RWPE2 (cell line): ENCODE results near the gene RAP1GAP2.

Experiments
- ATAC-seq: fragments of 200-7000 bp; cut with Tn5 transposase; 3 replicates; pipeline ENCODE4 v1.9.1; 2021; ENCODE audit warnings: low read depth
- DNase-seq: peaks from one replicate; pipeline ENCODE4 v3.0.0-alpha.2; 2020; ENCODE audit warnings: low spot score
- H3K27ac ChIP-seq: fragments of 450-650 bp; 2 replicates; pipeline ENCODE4 v1.5.1; 2017; ENCODE audit warnings: mild to moderate bottlenecking; ENCODE audit not compliant: poor library complexity, severe bottlenecking
- H3K27me3 ChIP-seq: fragments of 250-450 bp; sonication (Bioruptor Pico); 2 replicates; pipeline ENCODE4 v1.5.1; 2021; ENCODE audit warnings: mild to moderate bottlenecking, moderate library complexity; ENCODE audit not compliant: insufficient read depth, poor library complexity, severe bottlenecking
- H3K36me3 ChIP-seq: fragments of 250-450 bp; sonication (Bioruptor Pico); 2 replicates; pipeline ENCODE4 v1.5.1; 2020; ENCODE audit warnings: low read depth, mild to moderate bottlenecking, moderate library complexity
- H3K4me1 ChIP-seq: fragments of 250-450 bp; sonication (Bioruptor Pico); 2 replicates; pipeline ENCODE4 v1.5.1; 2021; ENCODE audit warnings: mild to moderate bottlenecking, moderate library complexity; ENCODE audit not compliant: insufficient read depth, poor library complexity, severe bottlenecking
- H3K4me3 ChIP-seq: fragments of 250-450 bp; sonication (Bioruptor Pico); 2 replicates; pipeline ENCODE4 v1.5.1; 2021; ENCODE audit warnings: mild to moderate bottlenecking, moderate library complexity; ENCODE audit not compliant: severe bottlenecking
- H3K9me3 ChIP-seq: fragments of 250-450 bp; sonication (Bioruptor Pico); 2 replicates; pipeline ENCODE4 v1.5.1; 2021; ENCODE audit warnings: mild to moderate bottlenecking, moderate library complexity; ENCODE audit not compliant: severe bottlenecking
- TF ChIP-seq, protein P1 (sequence below): fragments of 450-650 bp; IDR thresholded peaks from one replicate; pipeline ENCODE4 v1.5.1; 2017; ENCODE audit warnings: mild to moderate bottlenecking, moderate library complexity; ENCODE audit not compliant: poor library complexity, severe bottlenecking

Gene RAP1GAP2

GRCh38 chr17:2978116-2978515 is 181.9 kb downstream of the RAP1GAP2 start:
- Histone ChIP-seq H3K9me3 (no peaks in the 10 kb centered on the region), H3K4me1 (no peaks in the 10 kb centered on the region), H3K27me3 (no peaks in the 10 kb centered on the region), H3K36me3 (peaks cover 53% of the 10 kb centered on the region), H3K4me3 (no peak overlapping the region), H3K27ac (no peak overlapping the region)
- DNase-seq (no peak), ATAC-seq (no peak)
- TF ChIP-seq, protein P1, sequence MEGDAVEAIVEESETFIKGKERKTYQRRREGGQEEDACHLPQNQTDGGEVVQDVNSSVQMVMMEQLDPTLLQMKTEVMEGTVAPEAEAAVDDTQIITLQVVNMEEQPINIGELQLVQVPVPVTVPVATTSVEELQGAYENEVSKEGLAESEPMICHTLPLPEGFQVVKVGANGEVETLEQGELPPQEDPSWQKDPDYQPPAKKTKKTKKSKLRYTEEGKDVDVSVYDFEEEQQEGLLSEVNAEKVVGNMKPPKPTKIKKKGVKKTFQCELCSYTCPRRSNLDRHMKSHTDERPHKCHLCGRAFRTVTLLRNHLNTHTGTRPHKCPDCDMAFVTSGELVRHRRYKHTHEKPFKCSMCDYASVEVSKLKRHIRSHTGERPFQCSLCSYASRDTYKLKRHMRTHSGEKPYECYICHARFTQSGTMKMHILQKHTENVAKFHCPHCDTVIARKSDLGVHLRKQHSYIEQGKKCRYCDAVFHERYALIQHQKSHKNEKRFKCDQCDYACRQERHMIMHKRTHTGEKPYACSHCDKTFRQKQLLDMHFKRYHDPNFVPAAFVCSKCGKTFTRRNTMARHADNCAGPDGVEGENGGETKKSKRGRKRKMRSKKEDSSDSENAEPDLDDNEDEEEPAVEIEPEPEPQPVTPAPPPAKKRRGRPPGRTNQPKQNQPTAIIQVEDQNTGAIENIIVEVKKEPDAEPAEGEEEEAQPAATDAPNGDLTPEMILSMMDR: no peak

DNA sequence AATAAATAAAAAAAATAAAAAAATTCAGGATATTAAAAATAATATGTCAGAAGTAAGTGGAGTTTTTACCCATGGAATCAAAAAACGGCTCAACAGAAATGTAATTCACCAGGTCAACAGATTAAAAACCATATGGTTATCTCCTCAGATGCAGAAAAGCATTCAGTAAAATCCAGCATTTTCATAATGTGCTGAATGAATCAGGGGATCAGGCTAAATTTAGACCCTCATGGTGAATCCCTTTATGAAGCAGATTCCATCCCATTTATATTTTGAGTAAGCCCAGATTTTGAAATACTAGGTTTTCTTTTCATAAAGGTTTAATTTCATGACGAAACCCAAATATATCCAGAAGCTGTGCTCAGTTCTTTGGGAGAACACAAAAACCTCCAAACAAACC is 182.8 kb downstream of the RAP1GAP2 start:
- DNase-seq: no peak
- Histone ChIP-seq H3K4me3 (no peak overlapping the region), H3K4me1 (no peaks in the 10 kb centered on the region), H3K27ac (no peak overlapping the region), H3K27me3 (no peaks in the 10 kb centered on the region), H3K36me3 (peaks cover 62% of the 10 kb centered on the region), H3K9me3 (no peaks in the 10 kb centered on the region)
- TF ChIP-seq, protein P1: no peak
- no peak for ATAC-seq

DNA sequence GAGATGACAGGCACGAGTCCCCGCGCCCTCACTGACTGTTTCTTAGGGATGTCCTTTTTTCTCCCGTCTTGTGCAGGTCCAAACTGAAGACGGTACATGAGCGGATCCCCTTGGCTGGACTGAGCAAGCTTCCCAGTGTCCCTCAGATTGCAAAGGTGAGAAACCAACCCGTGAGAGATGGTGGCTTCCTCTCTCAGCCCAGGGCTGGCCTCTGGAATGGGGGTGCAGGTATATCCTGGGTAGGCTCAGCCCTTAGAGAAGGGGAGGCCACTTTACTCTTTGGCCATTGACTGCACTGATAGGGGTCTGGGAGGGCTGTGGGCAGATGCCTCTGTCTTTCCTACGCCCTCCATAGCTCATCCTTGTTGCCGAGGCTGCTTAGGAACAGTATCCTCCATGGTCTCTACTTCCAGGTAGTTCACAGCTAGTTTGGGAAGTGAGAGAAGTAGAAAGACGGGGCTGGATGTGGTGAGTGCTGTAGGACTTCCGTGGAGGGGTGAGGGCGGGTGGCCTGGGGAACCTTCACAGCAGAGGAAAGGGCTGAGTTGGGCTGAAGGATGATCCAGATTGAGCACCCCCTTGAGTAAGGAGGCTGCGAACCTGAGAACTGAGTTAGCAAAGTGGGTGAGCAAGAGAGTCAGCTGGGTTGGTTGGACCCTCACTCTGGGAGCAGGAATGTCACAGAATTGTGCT is 184.1 kb downstream of the RAP1GAP2 start:
- H3K4me3 ChIP-seq: no peak overlapping the region
- no peaks in the 10 kb centered on the region for H3K4me1 ChIP-seq
- TF ChIP-seq, protein P1: no peak
- DNase-seq (no peak), ATAC-seq (no peak)
- no peaks in the 10 kb centered on the region for H3K9me3 ChIP-seq
- H3K27ac ChIP-seq: peak overlapping the region; percentile 25
- peaks cover 75% of the 10 kb centered on the region for H3K36me3 ChIP-seq
- H3K27me3 ChIP-seq: no peaks in the 10 kb centered on the region

GRCh38 chr17:2980904-2981246 is 184.6 kb downstream of the RAP1GAP2 start:
- no peaks in the 10 kb centered on the region for H3K4me1 ChIP-seq
- H3K9me3 ChIP-seq: no peaks in the 10 kb centered on the region
- no peak overlapping the region for H3K4me3 ChIP-seq
- H3K27ac ChIP-seq: peak overlapping the region; percentile 25
- H3K27me3 ChIP-seq: no peaks in the 10 kb centered on the region
- DNase-seq: no peak
- no peak for ATAC-seq
- H3K36me3 ChIP-seq: peaks cover 80% of the 10 kb centered on the region
- TF ChIP-seq, protein P1: no peak

- ATAC-seq (no peak), DNase-seq (no peak)
- TF ChIP-seq, protein P1: no peak
- peak overlapping the region; percentile 25 for H3K27ac ChIP-seq
- peaks cover 83% of the 10 kb centered on the region for H3K36me3 ChIP-seq
- H3K4me3 ChIP-seq: no peak overlapping the region
- H3K4me1 ChIP-seq: no peaks in the 10 kb centered on the region
- H3K9me3 ChIP-seq: no peaks in the 10 kb centered on the region
- H3K27me3 ChIP-seq: no peaks in the 10 kb centered on the region
These were observed 185.1 kb downstream of the RAP1GAP2 start for GRCh38 chr17:2981325-2981724.
